Measurements from ENCODE around the gene PYCR2.

The PYCR2 gene

DNA sequence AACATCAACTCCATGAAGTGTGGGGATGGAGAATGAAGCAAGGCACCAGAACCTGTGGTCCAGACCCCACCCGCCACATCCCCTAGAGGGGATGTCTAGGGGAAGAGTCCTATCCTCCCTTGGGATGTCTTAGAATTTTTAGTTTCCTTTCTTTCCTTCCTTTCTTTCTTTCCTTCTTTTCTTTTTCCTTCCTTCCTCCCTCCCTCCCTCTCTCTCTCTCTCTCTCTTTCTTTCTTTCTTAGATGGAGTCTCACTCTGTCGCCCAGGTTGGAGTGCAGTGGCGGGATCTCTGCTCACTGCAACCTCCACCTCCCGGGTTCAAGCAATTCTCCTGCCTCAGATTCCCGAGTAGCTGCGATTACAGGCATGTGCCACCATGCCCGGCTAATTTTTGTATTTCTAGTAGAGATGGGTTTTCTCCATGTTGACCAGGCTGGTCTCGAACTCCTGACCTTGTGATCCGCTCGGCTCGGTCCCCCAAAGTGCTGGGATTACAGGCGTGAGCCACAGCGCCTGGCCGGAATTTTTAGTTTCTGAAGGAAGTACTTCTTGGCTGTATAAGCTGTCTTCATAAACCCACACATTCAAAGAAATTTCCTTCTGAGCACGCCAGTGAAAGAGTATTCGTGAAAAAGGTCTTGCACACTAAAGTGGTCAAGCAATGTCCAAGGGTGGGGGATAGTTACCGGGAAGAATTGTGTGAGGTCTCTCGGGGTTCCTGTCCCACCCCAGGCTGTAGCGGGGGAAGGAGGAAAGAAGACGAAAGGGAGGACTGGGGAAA lies 37.8 kb upstream of the PYCR2 start:
- no peaks in the 10 kb centered on the region for H3F3A ChIP-seq (ENCODE audit: insufficient read depth)
- H4K20me1 ChIP-seq (ENCODE audit: low read depth, low read length), result no peaks in the 10 kb centered on the region
- H3K9me2 ChIP-seq (replicated peaks; ENCODE audit: insufficient read depth, low read length), result no peaks in the 10 kb centered on the region
- no peak overlapping the region for H3K27ac ChIP-seq (ENCODE audit: low read depth, low read length)
- H3K4me2 ChIP-seq (ENCODE audit: low read depth, low read length, poor library complexity, severe bottlenecking), result no peak overlapping the region
- H3K27me3 ChIP-seq (ENCODE audit: low read length), result no peaks in the 10 kb centered on the region
- H3K79me2 ChIP-seq (ENCODE audit: insufficient read depth, low read length), result no peaks in the 10 kb centered on the region
- TF ChIP-seq CTCF (IDR thresholded peaks at IDR 0.05; ENCODE audit: insufficient read depth, low read length, poor library complexity, severe bottlenecking) (no peak), EZH2phosphoT487 (conservative IDR thresholded peaks at IDR 0.05; ENCODE audit: low read length) (no peak)
- no peak overlapping the region for H2AFZ ChIP-seq (ENCODE audit: low read depth, low read length, severe bottlenecking)
- no peak overlapping the region for H3K9ac ChIP-seq (ENCODE audit: low read length)
- H3K4me3 ChIP-seq (ENCODE audit: insufficient read depth, low read length, poor library complexity, severe bottlenecking), result no peak overlapping the region
- no peaks in the 10 kb centered on the region for H3K9me3 ChIP-seq (ENCODE audit: insufficient read depth, low read length)
- no peaks in the 10 kb centered on the region for H3K36me3 ChIP-seq (ENCODE audit: low read length)

- H3K79me2 ChIP-seq (ENCODE audit: insufficient read depth, low read length), result no peaks in the 10 kb centered on the region
- no peak overlapping the region for H3K4me2 ChIP-seq (ENCODE audit: low read depth, low read length, poor library complexity, severe bottlenecking)
- H4K20me1 ChIP-seq (ENCODE audit: low read depth, low read length), result no peaks in the 10 kb centered on the region
- H3F3A ChIP-seq (ENCODE audit: insufficient read depth), result no peaks in the 10 kb centered on the region
- H3K9ac ChIP-seq (ENCODE audit: low read length), result no peak overlapping the region
- H2AFZ ChIP-seq (ENCODE audit: low read depth, low read length, severe bottlenecking), result no peak overlapping the region
- H3K27me3 ChIP-seq (ENCODE audit: low read length), result no peaks in the 10 kb centered on the region
- no peaks in the 10 kb centered on the region for H3K9me3 ChIP-seq (ENCODE audit: insufficient read depth, low read length)
- no peaks in the 10 kb centered on the region for H3K9me2 ChIP-seq (replicated peaks; ENCODE audit: insufficient read depth, low read length)
- H3K36me3 ChIP-seq (ENCODE audit: low read length), result no peaks in the 10 kb centered on the region
- H3K27ac ChIP-seq (ENCODE audit: low read depth, low read length), result no peak overlapping the region
- TF ChIP-seq EZH2phosphoT487 (conservative IDR thresholded peaks at IDR 0.05; ENCODE audit: low read length) (no peak), CTCF (IDR thresholded peaks at IDR 0.05; ENCODE audit: insufficient read depth, low read length, poor library complexity, severe bottlenecking) (no peak)
- no peak overlapping the region for H3K4me3 ChIP-seq (ENCODE audit: insufficient read depth, low read length, poor library complexity, severe bottlenecking)
These were observed 34.0 kb upstream of the PYCR2 start for GRCh38 chr1:225958041-225958440.

GRCh38 chr1:225954753-225955152 lies 30.7 kb upstream of the PYCR2 start:
- Histone ChIP-seq H3K36me3 (ENCODE audit: low read length) (no peaks in the 10 kb centered on the region), H3K9me3 (ENCODE audit: insufficient read depth, low read length) (no peaks in the 10 kb centered on the region), H3K4me3 (ENCODE audit: insufficient read depth, low read length, poor library complexity, severe bottlenecking) (no peak overlapping the region), H3K27ac (ENCODE audit: low read depth, low read length) (no peak overlapping the region), H3K27me3 (ENCODE audit: low read length) (no peaks in the 10 kb centered on the region), H3K9ac (ENCODE audit: low read length) (no peak overlapping the region), H4K20me1 (ENCODE audit: low read depth, low read length) (no peaks in the 10 kb centered on the region), H3K9me2 (replicated peaks; ENCODE audit: insufficient read depth, low read length) (no peaks in the 10 kb centered on the region), H3F3A (ENCODE audit: insufficient read depth) (no peaks in the 10 kb centered on the region), H3K4me2 (ENCODE audit: low read depth, low read length, poor library complexity, severe bottlenecking) (no peak overlapping the region), H2AFZ (ENCODE audit: low read depth, low read length, severe bottlenecking) (no peak overlapping the region), H3K79me2 (ENCODE audit: insufficient read depth, low read length) (no peaks in the 10 kb centered on the region)
- TF ChIP-seq EZH2phosphoT487 (conservative IDR thresholded peaks at IDR 0.05; ENCODE audit: low read length), result no peak
- no peak for TF ChIP-seq CTCF (IDR thresholded peaks at IDR 0.05; ENCODE audit: insufficient read depth, low read length, poor library complexity, severe bottlenecking)

All from SU-DHL-6 (cell line).